ENCODE results near the gene DOCK7. TPM values are rescaled to one million over a fixed set of nuclear protein-coding genes. Genes with fewer than 3 reads are reported as not detected.

Gene DOCK7
- total and polyA plus RNA-seq, 2 of the 8 experiments (the other 6 are each of a cell fraction or from before 2014, with no cell fraction given), result 10.2 to 33.7 TPM

- no peak overlapping the region for H3K9ac ChIP-seq (replicated peaks in 1 of 4; ENCODE audit: extremely low read depth in 1 of 4, low read depth in 3 of 4, low read length in 3 of 4)
- no peak overlapping the region for H3K14ac ChIP-seq (ENCODE audit: insufficient read length)
- H2BK5ac ChIP-seq (ENCODE audit: low read depth, low read length), result no peak overlapping the region
- CTCF ChIA-PET (ENCODE audit: partially characterized antibody), result interaction anchor here (2.0 kb wide), 1 partner anchor 258 kb away, joined by 7 read pairs; no protein-coding TSS in a partner anchor
- FAIRE-seq (no peak), DNase-seq (ENCODE audit: low read depth in 1 of 2, low spot score in 2 of 2) (no peak)
- H2BK15ac ChIP-seq (ENCODE audit: low read length), result no peak overlapping the region
- H3K9me3 ChIP-seq (ENCODE audit: insufficient read depth in 2 of 2, low read depth in 1 of 2, low read length in 1 of 2), result no peaks in the 10 kb centered on the region
- H2BK120ac ChIP-seq (replicated peaks; ENCODE audit: low read depth, low read length), result no peak overlapping the region
- H4K5ac ChIP-seq (ENCODE audit: insufficient read length, low read depth, low read length), result no peak overlapping the region
- H3K4me1 ChIP-seq (replicated peaks in 1 of 4; ENCODE audit: control insufficient read depth in 3 of 4, insufficient read depth in 4 of 4, low read length in 3 of 4), result no peaks in the 10 kb centered on the region; a peak in 3 of 7 replicates
- no peak overlapping the region for H3K4me2 ChIP-seq (ENCODE audit: insufficient read depth in 1 of 2, low read depth in 2 of 2, low read length in 2 of 2)
- no peaks in the 10 kb centered on the region for H3K27me3 ChIP-seq (replicated peaks in 1 of 4; ENCODE audit: control insufficient read depth in 3 of 4, extremely low read depth in 1 of 4, insufficient read depth in 3 of 4, low read length in 3 of 4)
- no peak overlapping the region for H3K23ac ChIP-seq (ENCODE audit: insufficient read length)
- 93% methylated on average over 10 of the region's 10 CpGs; no CpG with 5 or more reads in 1 of the 2 experiments for WGBS, 2 experiments (ENCODE audit: extremely low coverage in 1 of 2, insufficient coverage in 1 of 2, insufficient read length in 1 of 2, insufficient replicate concordance in 2 of 2, low coverage in 1 of 2, low lambda C conversion rate in 2 of 2, missing lambda C conversion rate in 1 of 2)
- H2AFZ ChIP-seq (ENCODE audit: low read length), result no peak overlapping the region
- no peak overlapping the region for H3K4ac ChIP-seq (replicated peaks; ENCODE audit: insufficient read length, low read depth, low read length)
- no peak overlapping the region for H4K91ac ChIP-seq (replicated peaks; ENCODE audit: insufficient read length, low read length)
- H3K27ac ChIP-seq (ENCODE audit: low read depth, low read length), result no peak overlapping the region
- H2BK20ac ChIP-seq (ENCODE audit: low read length), result no peak overlapping the region
- peaks cover 7% of the 10 kb centered on the region in 2 experiments for H4K20me1 ChIP-seq (replicated peaks in 1 of 2; ENCODE audit: control insufficient read depth in 1 of 2, insufficient read depth in 2 of 2, low read length in 2 of 2)
- no peak overlapping the region for H2BK12ac ChIP-seq (ENCODE audit: low read depth, low read length)
- H4K8ac ChIP-seq (ENCODE audit: extremely low read depth, insufficient read depth, low read length), result no peak overlapping the region
- H3K4me3 ChIP-seq (ENCODE audit: extremely low read depth in 1 of 4, insufficient read depth in 2 of 4, low read depth in 3 of 4, low read length in 4 of 4), result no peak overlapping the region
- POLR2A ChIA-PET (ENCODE audit: partially characterized antibody), result interaction anchor here (3.2 kb wide), 1 partner anchor 8 kb away, joined by 16 read pairs; no protein-coding TSS in a partner anchor
- no peak overlapping the region for H2AK5ac ChIP-seq (ENCODE audit: low read depth, low read length)
- H3K79me2 ChIP-seq (ENCODE audit: control insufficient read depth in 1 of 2, insufficient read depth in 2 of 2, low read length in 2 of 2), result peaks cover 10 to 17% of the 10 kb centered on the region in 2 experiments
- H3K56ac ChIP-seq (replicated peaks; ENCODE audit: insufficient read length, low read depth, low read length), result no peak overlapping the region
- H3K23me2 ChIP-seq (ENCODE audit: low read depth, low read length), result peaks cover 18% of the 10 kb centered on the region
- H3K79me1 ChIP-seq (ENCODE audit: low read depth, low read length), result no peaks in the 10 kb centered on the region
- no peak overlapping the region for H3K18ac ChIP-seq (ENCODE audit: extremely low read depth, low read length)
- H3K36me3 ChIP-seq (ENCODE audit: control insufficient read depth in 2 of 4, insufficient read depth in 4 of 4, low read length in 3 of 4), result no peaks in the 10 kb centered on the region
- TF ChIP-seq SP4 (IDR thresholded peaks at IDR 0.05; ENCODE audit: low read length) (no peak), SIRT6 (IDR thresholded peaks at IDR 0.05; ENCODE audit: low read length) (no peak), TAF1 (IDR thresholded peaks at IDR 0.05; ENCODE audit: low read depth, low read length) (no peak), JUN (IDR thresholded peaks at IDR 0.05; ENCODE audit: low read depth, low read length) (no peak), SIN3A (conservative IDR thresholded peaks at IDR 0.05 in 1 of 2, IDR thresholded peaks at IDR 0.05 in 1 of 2; ENCODE audit: low read depth in 1 of 2, low read length in 2 of 2) (no peak), TAF7 (optimal IDR thresholded peaks at IDR 0.05; ENCODE audit: borderline replicate concordance, low read depth, low read length) (no peak), CHD2 (IDR thresholded peaks at IDR 0.05; ENCODE audit: low read length) (no peak), EP300 (IDR thresholded peaks at IDR 0.05; ENCODE audit: borderline replicate concordance in 1 of 2, low read depth in 2 of 2, low read length in 2 of 2) (no peak), TEAD4 (IDR thresholded peaks at IDR 0.05; ENCODE audit: low read depth, low read length) (no peak), ASH2L (IDR thresholded peaks at IDR 0.05; ENCODE audit: low read length) (no peak), CREB1 (IDR thresholded peaks at IDR 0.05) (no peak), GTF2F1 (IDR thresholded peaks at IDR 0.05; ENCODE audit: borderline replicate concordance, low read depth, low read length) (no peak)
- TF ChIP-seq, protein P1, sequence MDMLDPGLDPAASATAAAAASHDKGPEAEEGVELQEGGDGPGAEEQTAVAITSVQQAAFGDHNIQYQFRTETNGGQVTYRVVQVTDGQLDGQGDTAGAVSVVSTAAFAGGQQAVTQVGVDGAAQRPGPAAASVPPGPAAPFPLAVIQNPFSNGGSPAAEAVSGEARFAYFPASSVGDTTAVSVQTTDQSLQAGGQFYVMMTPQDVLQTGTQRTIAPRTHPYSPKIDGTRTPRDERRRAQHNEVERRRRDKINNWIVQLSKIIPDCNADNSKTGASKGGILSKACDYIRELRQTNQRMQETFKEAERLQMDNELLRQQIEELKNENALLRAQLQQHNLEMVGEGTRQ (IDR thresholded peaks at IDR 0.05; ENCODE audit: low read length), result no peak
Measured at GRCh38 chr1:62433861-62434617, 254.1 kb downstream of the DOCK7 start.

Measured in H1 (cell line).